ENCODE measurements around the gene ANK3. TPM values are rescaled to one million over a fixed set of nuclear protein-coding genes. Genes with fewer than 3 reads are reported as not detected.
"Not testable (repeated sequence)": the region's sequence is repeated elsewhere in the genome, so short reads cannot be mapped to it uniquely, and the experiment has no call there.

Gene ANK3
- total RNA-seq, 1 donor from 2014 or later, result 12.6 TPM

DNA sequence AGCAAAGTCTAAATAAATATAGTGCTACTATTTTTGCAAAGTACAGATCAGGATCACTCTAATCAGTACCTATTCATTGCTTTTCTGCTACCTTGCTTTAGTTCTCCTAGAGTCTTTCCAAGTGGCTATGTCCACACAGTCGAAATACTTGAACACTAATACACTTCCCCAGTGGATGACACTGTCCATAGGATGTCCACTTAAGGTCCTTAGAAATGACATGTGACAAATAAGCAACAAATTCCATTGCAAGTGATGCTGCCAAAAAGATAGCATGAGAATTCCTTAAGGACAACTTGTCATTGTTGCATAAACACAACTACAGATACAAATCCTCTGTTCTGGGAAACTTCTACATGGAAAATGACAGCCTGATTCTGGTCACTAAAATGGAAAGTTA is 93.6 kb downstream of the ANK3 start:
- TF ChIP-seq CTCF (IDR thresholded peaks at IDR 0.05; ENCODE audit: unreplicated experiment), result no peak
- Mint-ChIP-seq H3K9me3 (ENCODE audit: unreplicated experiment) (no peaks in the 10 kb centered on the region), H3K27ac (ENCODE audit: unreplicated experiment) (no peak overlapping the region), H3K27me3 (ENCODE audit: unreplicated experiment) (no peaks in the 10 kb centered on the region), H3K36me3 (ENCODE audit: low read depth, unreplicated experiment) (no peaks in the 10 kb centered on the region), H3K4me3 (ENCODE audit: unreplicated experiment) (no peak overlapping the region), H3K4me1 (ENCODE audit: unreplicated experiment) (peaks cover 9% of the 10 kb centered on the region)
- DNase-seq (ENCODE audit: low spot score), result no peak

DNA sequence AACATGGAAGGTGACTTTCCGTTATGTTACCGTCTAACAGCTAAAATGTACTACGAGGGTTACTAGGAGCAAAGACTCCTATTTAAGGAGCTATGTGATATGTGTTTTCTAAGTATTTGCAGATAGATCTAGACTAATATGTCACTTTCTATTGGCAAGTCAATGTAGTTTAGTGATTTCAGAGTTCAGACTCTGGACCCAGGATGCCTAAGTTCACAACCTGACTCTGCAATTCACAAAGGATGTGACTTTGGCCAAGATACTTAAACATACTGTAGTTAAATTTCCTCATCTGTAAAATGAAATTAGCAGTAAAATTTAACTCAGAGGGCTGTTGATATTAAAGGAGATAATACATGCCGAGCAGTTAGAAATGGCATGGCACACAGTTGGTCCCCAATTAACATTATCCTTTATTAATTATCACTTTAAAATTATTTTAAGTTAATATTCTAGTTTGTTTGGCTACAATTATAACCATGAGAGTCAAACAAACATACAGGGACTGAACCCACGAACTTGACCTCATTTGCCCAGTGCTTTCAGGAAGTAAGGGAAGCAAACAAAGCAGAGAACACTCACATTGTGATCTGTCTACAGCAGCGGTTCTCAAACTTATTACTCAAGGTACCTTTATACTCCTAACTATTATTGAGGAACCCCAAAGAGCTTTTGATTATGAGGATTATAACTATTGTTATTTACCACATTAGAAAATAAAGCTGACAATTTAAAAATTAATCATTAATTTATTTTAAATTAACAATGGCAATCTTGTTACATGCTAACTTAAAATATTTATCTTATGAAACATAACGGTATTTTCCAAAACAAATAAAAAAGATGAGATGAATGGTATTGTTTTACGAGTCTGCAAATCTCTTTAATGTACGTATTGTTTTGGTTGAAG is 94.4 kb downstream of the ANK3 start:
- peaks cover 7% of the 10 kb centered on the region for H3K4me1 Mint-ChIP-seq (ENCODE audit: unreplicated experiment)
- H3K9me3 Mint-ChIP-seq (ENCODE audit: unreplicated experiment), result no peaks in the 10 kb centered on the region
- no peaks in the 10 kb centered on the region for H3K36me3 Mint-ChIP-seq (ENCODE audit: low read depth, unreplicated experiment)
- no peak for TF ChIP-seq CTCF (IDR thresholded peaks at IDR 0.05; ENCODE audit: unreplicated experiment)
- H3K27ac Mint-ChIP-seq (ENCODE audit: unreplicated experiment), result no peak overlapping the region
- H3K4me3 Mint-ChIP-seq (ENCODE audit: unreplicated experiment), result no peak overlapping the region
- no peak for DNase-seq (ENCODE audit: low spot score)
- H3K27me3 Mint-ChIP-seq (ENCODE audit: unreplicated experiment), result no peaks in the 10 kb centered on the region

DNA sequence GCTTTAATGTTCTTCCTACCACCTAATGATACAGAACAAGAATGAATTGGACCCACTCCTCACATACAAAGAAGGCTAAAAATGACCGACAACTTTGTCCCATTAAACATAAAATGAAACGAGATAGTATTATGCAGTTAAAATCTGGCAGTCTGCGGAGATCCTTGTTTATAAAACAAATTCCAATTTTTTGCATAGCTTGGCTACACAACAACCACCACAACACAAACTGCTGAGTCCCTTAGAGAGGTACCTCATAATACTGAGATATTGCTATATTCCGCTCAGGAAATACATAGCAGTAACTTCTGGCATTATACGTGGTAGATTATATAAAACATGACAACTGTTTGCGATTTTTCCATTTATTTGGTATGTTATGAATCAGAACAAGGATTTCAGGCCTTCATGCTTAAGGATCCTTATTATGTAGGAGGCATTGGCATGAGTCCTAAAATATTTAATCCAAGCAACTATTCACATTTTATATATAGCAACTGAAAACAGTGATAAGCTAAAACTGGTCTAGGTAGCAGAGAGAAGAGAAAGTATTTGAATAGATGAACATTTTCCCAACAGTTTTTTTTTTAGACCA is 96.0 kb downstream of the ANK3 start:
- no peak for DNase-seq (ENCODE audit: low spot score)
- Mint-ChIP-seq H3K27me3 (ENCODE audit: unreplicated experiment) (no peaks in the 10 kb centered on the region), H3K9me3 (ENCODE audit: unreplicated experiment) (no peaks in the 10 kb centered on the region), H3K4me3 (ENCODE audit: unreplicated experiment) (no peak overlapping the region), H3K36me3 (ENCODE audit: low read depth, unreplicated experiment) (no peaks in the 10 kb centered on the region), H3K27ac (ENCODE audit: unreplicated experiment) (no peak overlapping the region), H3K4me1 (ENCODE audit: unreplicated experiment) (peaks cover 4% of the 10 kb centered on the region)
- TF ChIP-seq CTCF (IDR thresholded peaks at IDR 0.05; ENCODE audit: unreplicated experiment), result no peak

DNA sequence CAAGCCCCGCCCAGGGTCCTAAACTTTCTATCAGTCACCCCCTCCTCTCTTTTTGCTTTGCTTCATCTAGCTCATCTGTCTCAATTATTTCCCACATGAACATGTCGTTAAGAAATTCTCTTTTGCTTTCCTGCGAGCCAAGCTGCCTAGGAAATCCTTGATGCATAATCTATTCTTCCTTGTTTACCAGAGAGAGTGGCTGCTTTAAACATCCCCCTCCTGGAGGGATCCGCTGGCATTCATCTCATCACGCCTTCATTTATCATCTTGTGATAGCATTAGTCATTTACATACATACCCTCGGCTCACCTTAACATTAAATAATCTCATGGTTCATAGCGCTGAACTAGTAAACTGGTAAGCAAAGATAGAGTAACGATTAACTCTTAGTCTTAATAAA is 96.7 kb downstream of the ANK3 start:
- no peak overlapping the region for H3K4me3 Mint-ChIP-seq (ENCODE audit: unreplicated experiment)
- H3K9me3 Mint-ChIP-seq (ENCODE audit: unreplicated experiment), result no peaks in the 10 kb centered on the region
- H3K27ac Mint-ChIP-seq (ENCODE audit: unreplicated experiment), result no peak overlapping the region
- no peak for DNase-seq (ENCODE audit: low spot score)
- no peak for TF ChIP-seq CTCF (IDR thresholded peaks at IDR 0.05; ENCODE audit: unreplicated experiment)
- H3K27me3 Mint-ChIP-seq (ENCODE audit: unreplicated experiment), result no peaks in the 10 kb centered on the region
- H3K4me1 Mint-ChIP-seq (ENCODE audit: unreplicated experiment), result peaks cover 4% of the 10 kb centered on the region
- no peaks in the 10 kb centered on the region for H3K36me3 Mint-ChIP-seq (ENCODE audit: low read depth, unreplicated experiment)

- not testable (repeated sequence) for H3K4me1 Mint-ChIP-seq (ENCODE audit: unreplicated experiment); H3K4me3 Mint-ChIP-seq (ENCODE audit: unreplicated experiment); H3K27me3 Mint-ChIP-seq (ENCODE audit: unreplicated experiment); DNase-seq (ENCODE audit: low spot score); H3K9me3 Mint-ChIP-seq (ENCODE audit: unreplicated experiment); H3K27ac Mint-ChIP-seq (ENCODE audit: unreplicated experiment); H3K36me3 Mint-ChIP-seq (ENCODE audit: low read depth, unreplicated experiment)
Observed at GRCh38 chr10:60292536-60292935, 97.1 kb downstream of the ANK3 start.

All from endothelial cell (in vitro differentiated cells).